IgD-negative memory B cell (primary cell): Measurements from ENCODE around the gene PAX5. TPM values are rescaled to one million over a fixed set of nuclear protein-coding genes. Genes with fewer than 3 reads are reported as not detected.
A peak's percentile ranks its signal among the peaks of the same experiment; 100 is the strongest.
"Not testable (repeated sequence)": the region's sequence is repeated elsewhere in the genome, so short reads cannot be mapped to it uniquely, and the experiment has no call there.

ENCODE experiments used
- H3K27ac Mint-ChIP-seq, 3 donors: one replicate each; pipeline ENCODE4 v1.8.0; 2020 to 2022; ENCODE audit warnings: mild to moderate bottlenecking in 3 of 3, mixed read lengths in 3 of 3, moderate library complexity in 1 of 3
- H3K27me3 Mint-ChIP-seq: one replicate; pipeline ENCODE4 v1.8.0; 2021; ENCODE audit warnings: mixed read lengths
- H3K36me3 Mint-ChIP-seq: one replicate; pipeline ENCODE4 v1.8.0; 2020; ENCODE audit warnings: mild to moderate bottlenecking, mixed read lengths
- H3K4me1 Mint-ChIP-seq, 3 donors: one replicate each; pipeline ENCODE4 v1.8.0; 2020 to 2022; ENCODE audit warnings: mixed read lengths in 3 of 3, mild to moderate bottlenecking in 1 of 3
- H3K4me3 Mint-ChIP-seq, 4 donors: one replicate each; pipeline ENCODE4 v1.8.0; 2020 to 2022; ENCODE audit warnings: mild to moderate bottlenecking in 4 of 4, mixed read lengths in 4 of 4, moderate library complexity in 3 of 4
- H3K9me3 Mint-ChIP-seq, 3 donors: one replicate each; pipeline ENCODE4 v1.8.0; 2020 to 2021; ENCODE audit warnings: mixed read lengths in 3 of 3, mild to moderate bottlenecking in 1 of 3
- polyA plus RNA-seq: library from polyadenylated mRNA; unstranded; fragments of 300-500 nt; fragmentation: Illumina TruSeq; gene quantifications from one replicate; pipeline ENCODE4 v1.2.3, GENCODE V29; 2021

PAX5 gene
- polyA plus RNA-seq, 1 donor from 2014 or later = 65.3 TPM

DNA sequence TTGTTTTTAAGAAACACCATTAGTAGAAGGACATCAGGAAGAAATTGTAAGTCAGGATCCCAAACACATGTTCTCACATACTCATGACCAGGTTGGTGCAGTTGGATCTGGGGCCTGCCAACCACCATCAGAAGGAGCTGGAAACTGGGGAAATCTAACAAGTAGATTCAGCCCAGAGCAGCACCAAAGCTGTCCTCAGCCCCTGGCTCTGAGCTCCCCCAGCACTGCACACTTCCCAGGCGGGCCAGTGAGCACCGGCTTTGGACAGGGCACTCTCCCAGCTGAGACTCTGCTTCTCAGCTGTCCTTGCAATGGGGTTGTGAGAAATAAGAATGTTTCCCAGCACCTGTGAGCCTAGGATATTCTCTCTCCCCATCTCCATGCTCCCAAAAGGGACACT is 162.5 kb downstream of the PAX5 start:
- Mint-ChIP-seq H3K36me3 (peaks cover 6% of the 10 kb centered on the region), H3K4me1 (peaks cover 43 to 48% (median 45%) of the 10 kb centered on the region in 3 donors), H3K27ac (peak overlapping the region in 1 of 3 donors; percentile 65), H3K9me3 (no peaks in the 10 kb centered on the region), H3K27me3 (no peaks in the 10 kb centered on the region), H3K4me3 (no peak overlapping the region)

GRCh38 chr9:36870960-36871359 is 163.1 kb downstream of the PAX5 start:
- Mint-ChIP-seq H3K36me3 (peaks cover 6% of the 10 kb centered on the region), H3K9me3 (no peaks in the 10 kb centered on the region), H3K27me3 (no peaks in the 10 kb centered on the region), H3K4me3 (no peak overlapping the region), H3K4me1 (peaks cover 43 to 47% (median 43%) of the 10 kb centered on the region in 3 donors), H3K27ac (peak overlapping the region in 2 of 3 donors; percentile 16 to 65)

DNA sequence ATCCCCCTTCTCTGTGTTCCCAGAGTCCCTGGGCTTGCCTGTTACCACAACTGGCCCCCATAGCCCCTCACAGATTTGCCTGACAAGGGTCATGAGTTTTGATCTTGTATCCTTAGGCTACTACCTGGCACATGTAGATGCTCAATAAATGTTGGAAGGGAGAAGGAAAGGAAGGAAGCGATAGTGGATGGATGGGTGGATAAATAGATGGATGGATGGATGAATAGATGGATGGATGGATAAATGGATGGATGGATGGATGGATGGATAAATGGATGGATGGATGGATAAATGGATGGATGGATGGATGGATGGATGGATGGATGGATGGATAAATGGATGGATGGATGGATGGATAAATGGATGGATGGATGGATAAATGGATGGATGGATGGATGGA is 164.5 kb downstream of the PAX5 start:
- H3K36me3 Mint-ChIP-seq, H3K9me3 Mint-ChIP-seq, H3K4me3 Mint-ChIP-seq, H3K27me3 Mint-ChIP-seq: not testable (repeated sequence)
- Mint-ChIP-seq H3K4me1 (peaks cover 42 to 47% (median 46%) of the 10 kb centered on the region in 3 donors), H3K27ac (peak overlapping the region; percentile 45 to 84 (median 79))

GRCh38 chr9:36868586-36869282 is 165.3 kb downstream of the PAX5 start:
- Mint-ChIP-seq H3K4me3 (peak overlapping the region in 1 of 4 donors; percentile 45), H3K27me3 (no peaks in the 10 kb centered on the region), H3K27ac (peak overlapping the region; percentile 45 to 84 (median 79)), H3K9me3 (no peaks in the 10 kb centered on the region), H3K4me1 (peaks cover 36 to 39% (median 38%) of the 10 kb centered on the region in 3 donors), H3K36me3 (no peaks in the 10 kb centered on the region)

GRCh38 chr9:36867672-36868471 is 166.2 kb downstream of the PAX5 start:
- Mint-ChIP-seq H3K27ac (peak overlapping the region in 2 of 3 donors; percentile 78 to 79), H3K4me1 (peaks cover 27 to 31% (median 29%) of the 10 kb centered on the region in 3 donors)

GRCh38 chr9:36867241-36867640 is 166.8 kb downstream of the PAX5 start:
- H3K27ac Mint-ChIP-seq = peak overlapping the region in 1 of 3 donors; percentile 79
- H3K36me3 Mint-ChIP-seq = no peaks in the 10 kb centered on the region
- H3K27me3 Mint-ChIP-seq = no peaks in the 10 kb centered on the region
- no peaks in the 10 kb centered on the region for H3K9me3 Mint-ChIP-seq
- H3K4me1 Mint-ChIP-seq = peaks cover 26 to 31% (median 28%) of the 10 kb centered on the region in 3 donors
- H3K4me3 Mint-ChIP-seq = no peak overlapping the region

More at GRCh38 chr9:36867672-36868471, 166.2 kb downstream of the PAX5 start:
- Mint-ChIP-seq H3K9me3 (no peaks in the 10 kb centered on the region), H3K36me3 (no peaks in the 10 kb centered on the region), H3K4me3 (peak overlapping the region in 2 of 4 donors; percentile 74 to 82), H3K27me3 (no peaks in the 10 kb centered on the region)

GRCh38 chr9:36866840-36867239 is 167.2 kb downstream of the PAX5 start:
- Mint-ChIP-seq H3K27me3 (no peaks in the 10 kb centered on the region), H3K9me3 (no peaks in the 10 kb centered on the region), H3K27ac (peak overlapping the region; percentile 62 to 83 (median 67)), H3K36me3 (peaks cover 2% of the 10 kb centered on the region), H3K4me3 (peak overlapping the region in 1 of 4 donors; percentile 15), H3K4me1 (peaks cover 26 to 31% (median 28%) of the 10 kb centered on the region in 3 donors)

GRCh38 chr9:36865731-36866635 is 168.1 kb downstream of the PAX5 start:
- Mint-ChIP-seq H3K9me3 (no peaks in the 10 kb centered on the region), H3K36me3 (peaks cover 2% of the 10 kb centered on the region), H3K27ac (peak overlapping the region in 2 of 3 donors; percentile 62 to 67), H3K27me3 (no peaks in the 10 kb centered on the region), H3K4me1 (peaks cover 26 to 28% (median 26%) of the 10 kb centered on the region in 3 donors), H3K4me3 (peak overlapping the region in 3 of 4 donors; percentile 2 to 52 (median 15))

- peak overlapping the region in 3 of 4 donors; percentile 7 to 85 (median 43) for H3K4me3 Mint-ChIP-seq
- H3K9me3 Mint-ChIP-seq = no peaks in the 10 kb centered on the region
- no peaks in the 10 kb centered on the region for H3K27me3 Mint-ChIP-seq
- H3K36me3 Mint-ChIP-seq = peaks cover 2% of the 10 kb centered on the region
- H3K4me1 Mint-ChIP-seq = peaks cover 26 to 29% (median 26%) of the 10 kb centered on the region in 3 donors
- H3K27ac Mint-ChIP-seq = peak overlapping the region; percentile 27 to 94 (median 46)
Observed at GRCh38 chr9:36864491-36865410, 169.3 kb downstream of the PAX5 start.

- H3K36me3 Mint-ChIP-seq = peaks cover 2% of the 10 kb centered on the region
- peak overlapping the region in 2 of 3 donors; percentile 84 to 89 for H3K27ac Mint-ChIP-seq
- H3K27me3 Mint-ChIP-seq = no peaks in the 10 kb centered on the region
- peaks cover 22 to 32% (median 23%) of the 10 kb centered on the region in 3 donors for H3K4me1 Mint-ChIP-seq
- peak overlapping the region in 1 of 4 donors; percentile 47 for H3K4me3 Mint-ChIP-seq
- H3K9me3 Mint-ChIP-seq = no peaks in the 10 kb centered on the region
Observed at GRCh38 chr9:36862206-36863145, 171.6 kb downstream of the PAX5 start.

DNA sequence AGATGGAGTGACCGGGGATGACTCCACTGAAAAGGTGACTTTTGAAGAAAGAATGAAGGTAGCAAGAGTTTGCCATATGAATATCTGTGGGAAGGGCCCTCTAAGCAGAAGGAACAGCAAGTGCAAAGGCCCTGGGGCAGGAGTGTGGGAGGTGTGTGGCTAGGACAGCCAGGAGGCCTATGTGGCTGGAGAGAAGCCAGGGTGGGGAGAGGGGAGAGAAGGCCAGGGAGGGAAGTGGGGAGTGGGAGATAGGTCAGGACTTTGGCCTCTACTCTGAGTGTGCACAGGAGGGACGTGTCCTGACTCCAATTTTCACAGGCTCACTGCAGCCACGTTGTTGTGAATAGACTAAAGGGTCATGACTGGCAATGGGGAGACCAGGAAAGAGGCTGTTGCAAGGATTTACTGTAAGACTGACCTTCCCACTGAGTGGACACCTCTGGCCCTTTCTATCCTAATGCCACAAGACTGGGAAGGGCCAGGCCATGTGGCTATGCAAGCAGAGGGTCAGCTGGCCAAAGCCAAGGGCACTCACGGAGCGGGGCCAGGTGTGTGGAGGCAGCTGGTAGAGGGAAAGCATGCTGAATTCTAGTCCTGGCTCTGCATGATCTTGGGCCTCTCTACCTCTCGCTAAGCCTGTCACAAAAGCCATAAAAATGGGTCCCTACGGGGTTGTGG is 172.4 kb downstream of the PAX5 start:
- Mint-ChIP-seq H3K27ac (peak overlapping the region in 2 of 3 donors; percentile 84 to 89), H3K4me3 (peak overlapping the region in 1 of 4 donors; percentile 14), H3K27me3 (no peaks in the 10 kb centered on the region), H3K4me1 (peaks cover 19 to 27% (median 22%) of the 10 kb centered on the region in 3 donors), H3K9me3 (no peaks in the 10 kb centered on the region), H3K36me3 (peaks cover 2% of the 10 kb centered on the region)

DNA sequence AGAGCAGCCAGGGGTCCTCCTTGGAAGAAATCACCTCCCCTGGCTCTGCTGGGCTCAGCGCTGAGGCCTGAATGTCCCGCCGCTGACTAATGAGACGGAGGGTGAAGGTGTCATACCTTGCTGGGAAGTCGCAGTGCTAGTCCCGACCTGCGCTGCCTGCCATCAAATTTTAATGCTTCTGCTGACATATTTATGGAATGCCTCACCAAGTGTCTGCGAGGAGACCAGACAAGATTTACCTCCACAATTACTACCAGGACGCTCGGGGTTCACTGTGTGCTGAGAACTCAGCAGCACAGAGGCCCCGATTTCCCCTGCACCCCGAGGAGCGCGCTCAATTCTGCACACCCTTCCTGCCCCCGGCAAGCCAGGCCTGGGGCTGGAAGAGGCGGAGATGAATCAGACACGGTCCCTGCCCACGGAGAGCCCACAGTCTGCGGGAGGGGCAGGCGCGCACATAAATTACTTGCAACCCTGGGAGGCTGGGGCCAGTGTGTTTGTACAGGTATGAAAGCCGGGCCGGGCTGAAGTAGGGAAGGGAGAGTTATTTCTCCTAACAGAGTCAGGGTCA is 175.2 kb downstream of the PAX5 start:
- Mint-ChIP-seq H3K4me3 (peak overlapping the region in 1 of 4 donors; percentile 8), H3K27ac (peak overlapping the region in 2 of 3 donors; percentile 16 to 42), H3K27me3 (no peaks in the 10 kb centered on the region), H3K36me3 (peaks cover 2% of the 10 kb centered on the region), H3K9me3 (no peaks in the 10 kb centered on the region), H3K4me1 (peaks cover 7 to 27% (median 17%) of the 10 kb centered on the region in 3 donors)
